ENCODE measurements around the gene CASK.
"Not testable (repeated sequence)": the region's sequence is repeated elsewhere in the genome, so short reads cannot be mapped to it uniquely, and the experiment has no call there.

Gene CASK

DNA sequence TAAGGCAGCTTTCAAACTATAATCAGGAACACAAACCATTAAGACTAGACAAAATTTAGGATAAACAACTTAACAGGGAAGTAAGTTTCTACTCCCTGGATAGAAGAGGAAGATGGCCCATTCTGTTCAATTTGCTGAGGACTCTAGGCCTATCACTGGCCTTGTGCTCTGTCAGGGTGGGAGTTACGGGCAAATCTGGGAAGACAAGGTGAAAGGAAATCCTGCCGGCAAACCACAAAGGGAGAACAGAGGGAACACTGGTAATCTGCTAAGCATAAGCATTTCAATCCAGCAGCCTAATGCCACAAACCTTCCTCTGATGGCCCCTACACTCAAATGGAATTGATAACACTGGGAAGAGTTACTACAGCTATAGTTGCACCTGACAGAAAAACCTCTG is 191.1 kb downstream of the CASK start:
- DNase-seq (ENCODE audit: low spot score) = no peak

DNA sequence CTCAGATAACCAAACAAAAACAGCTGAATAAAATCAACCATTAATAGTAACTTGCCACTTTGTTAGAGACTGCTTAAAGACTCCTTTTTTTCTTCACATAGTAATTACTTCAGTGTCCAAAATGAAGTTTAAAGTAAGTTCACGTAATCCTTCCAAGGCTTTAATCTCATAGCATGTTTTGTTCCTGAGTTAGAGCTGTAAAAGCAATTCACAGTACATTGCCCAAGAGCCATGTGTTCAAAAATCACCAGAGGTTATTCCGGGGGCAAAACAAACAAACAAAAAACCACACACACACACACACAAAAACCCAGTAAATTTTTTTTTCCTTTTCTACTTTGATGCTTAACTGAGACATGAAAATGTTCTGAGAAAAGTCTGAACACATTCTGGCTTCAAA is 193.3 kb downstream of the CASK start:
- no peak for DNase-seq (ENCODE audit: low spot score)

DNA sequence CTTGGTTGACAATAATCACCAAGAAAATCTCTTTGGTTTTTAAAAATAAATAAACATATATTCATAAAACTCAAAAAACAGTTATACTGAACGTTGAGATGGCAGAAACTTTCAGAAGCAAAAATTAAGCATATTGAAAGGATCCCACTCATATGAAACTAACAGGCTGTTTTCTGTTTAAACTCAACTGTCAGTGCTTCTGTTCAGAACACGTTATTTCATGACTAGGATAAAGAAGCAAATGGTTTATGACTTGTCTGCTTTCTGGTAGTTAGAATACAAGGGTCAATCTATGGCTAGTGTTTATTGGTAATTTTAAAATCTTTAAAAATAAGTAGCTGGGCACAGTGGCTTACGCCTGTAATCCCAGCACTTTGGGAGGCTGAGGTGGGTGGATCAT is 195.2 kb downstream of the CASK start:
- no peak for DNase-seq (ENCODE audit: low spot score)

DNA sequence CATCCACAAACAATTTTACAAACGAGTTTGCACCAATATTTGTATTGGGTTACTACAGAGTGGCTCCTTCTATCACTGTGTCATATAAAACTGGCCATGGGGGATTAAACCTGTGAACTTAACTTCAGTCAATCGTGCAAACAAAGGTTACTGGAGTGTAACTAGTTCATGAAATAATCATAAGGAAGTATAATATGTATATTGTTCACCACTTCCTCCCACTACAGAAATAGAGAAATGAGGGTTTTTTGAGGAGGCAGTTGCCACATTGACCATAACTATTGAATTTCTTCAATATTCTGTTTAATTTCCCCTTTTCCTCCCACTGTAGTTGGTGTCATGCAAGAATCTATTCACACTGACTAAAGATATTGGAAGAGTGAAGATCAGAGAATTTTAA is 199.5 kb downstream of the CASK start, which contains the start of gene GPR82:
Gene GPR82, plus strand, starts transcription at position 356 of the 400 bp plus-strand sequence. CDS start 2,846 bp downstream, outside the sequence.
- no peak for DNase-seq (ENCODE audit: low spot score)

DNA sequence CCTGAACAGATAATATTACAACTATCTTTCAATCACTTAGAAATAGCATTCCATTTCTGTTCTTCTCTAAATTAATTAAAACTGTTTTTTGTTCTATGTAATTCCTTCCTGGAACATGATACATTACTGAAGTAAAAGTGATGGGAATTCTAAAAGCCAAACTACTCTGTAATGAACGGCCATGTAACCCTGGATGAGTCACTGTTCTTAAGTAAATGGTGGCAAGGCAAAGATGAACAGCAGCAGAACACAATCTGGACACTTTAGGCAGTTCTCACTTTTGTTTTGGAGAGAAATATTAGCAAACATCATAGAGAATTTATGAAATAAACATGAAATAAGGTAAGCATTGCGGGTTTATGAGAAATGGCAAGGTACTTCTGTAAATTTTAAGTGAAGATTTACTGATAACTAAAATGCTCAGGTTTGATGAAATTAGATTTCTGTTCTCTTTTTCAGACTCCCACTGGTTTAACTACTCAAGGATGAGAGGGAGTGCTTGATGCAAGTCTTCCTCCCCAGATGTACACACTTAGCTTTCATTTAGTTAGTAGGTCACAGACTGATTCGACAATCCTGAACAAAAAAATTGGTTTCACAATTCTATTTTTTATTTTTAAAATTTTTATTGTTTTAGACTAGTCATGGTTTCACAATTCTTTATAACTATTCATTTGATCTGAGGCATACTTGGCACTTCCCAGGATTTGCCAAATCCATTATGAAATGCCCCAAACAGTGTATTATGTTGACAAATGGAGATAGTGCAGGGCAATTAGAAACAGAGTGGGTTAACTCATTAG is 200.3 kb downstream of the CASK start:
- no peak for DNase-seq (ENCODE audit: low spot score)

DNA sequence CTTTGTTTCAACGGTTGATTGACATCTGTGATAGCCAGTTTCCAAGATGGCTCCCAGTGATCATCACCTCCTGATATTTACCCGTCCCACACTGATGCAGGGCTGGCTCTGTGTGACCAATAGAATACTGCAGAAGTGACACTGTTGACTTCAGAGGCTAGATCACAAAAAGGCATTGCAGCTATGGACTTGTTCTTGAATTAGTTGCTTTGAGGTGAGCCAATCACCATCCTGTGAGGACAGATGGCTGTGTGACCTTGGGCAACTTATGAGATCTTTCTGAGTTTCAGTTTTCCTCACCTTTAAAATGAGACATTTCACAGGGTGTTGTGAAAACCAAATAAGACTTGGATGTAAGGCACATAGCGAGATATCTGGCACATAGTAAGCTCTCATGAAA is 201.1 kb downstream of the CASK start:
- DNase-seq (ENCODE audit: low spot score) = no peak

DNA sequence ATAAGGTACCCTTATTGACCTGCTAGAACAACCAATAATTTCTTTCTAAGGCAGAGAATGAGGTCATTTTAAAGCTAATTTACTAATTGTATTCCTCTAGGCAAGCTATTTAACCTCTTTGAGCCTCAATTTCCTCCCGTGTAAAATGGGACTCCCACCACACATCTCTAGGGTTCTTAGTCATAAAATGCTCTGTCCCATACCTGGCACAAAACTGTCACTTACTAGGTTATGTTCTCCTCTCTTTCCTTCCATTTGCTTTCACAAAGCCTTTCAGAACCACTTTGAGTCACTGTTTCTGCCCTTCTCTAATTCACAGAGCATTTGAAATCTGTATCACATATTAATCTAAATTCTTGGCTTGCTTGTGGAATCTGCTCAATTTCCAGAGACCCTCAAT is 201.8 kb downstream of the CASK start:
- no peak for DNase-seq (ENCODE audit: low spot score)

DNA sequence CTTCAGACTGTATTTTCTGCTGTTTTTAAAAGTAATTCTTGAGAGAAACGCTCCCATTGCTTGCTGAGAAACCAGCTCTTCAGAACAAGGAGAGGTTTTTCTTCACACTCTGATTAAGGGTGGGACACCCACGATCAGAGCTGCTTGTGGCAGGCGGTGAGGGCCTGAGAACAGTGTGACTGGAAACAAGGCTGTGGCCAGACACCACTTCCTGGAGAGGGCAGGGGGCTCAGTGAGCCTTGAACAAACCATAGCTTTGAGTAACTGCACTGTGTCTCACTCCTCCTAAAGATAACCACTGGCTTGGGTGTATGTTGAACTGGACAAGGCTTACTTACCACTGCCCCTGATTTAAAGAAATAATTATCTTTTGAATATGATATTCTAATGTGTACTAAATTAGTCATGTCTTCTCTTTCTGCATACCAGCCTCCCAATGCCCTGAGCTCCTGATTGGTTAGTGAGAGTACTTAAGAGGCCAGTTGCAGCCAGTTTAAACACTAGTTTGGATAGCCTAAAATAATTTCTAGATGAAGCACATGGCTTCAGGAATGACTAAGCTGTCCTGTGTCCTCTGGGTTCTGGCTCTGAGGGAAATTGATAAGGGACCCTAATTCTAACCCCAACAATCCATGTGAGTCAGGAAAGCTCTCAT is 203.1 kb downstream of the CASK start:
- DNase-seq (ENCODE audit: low spot score) = no peak

DNA sequence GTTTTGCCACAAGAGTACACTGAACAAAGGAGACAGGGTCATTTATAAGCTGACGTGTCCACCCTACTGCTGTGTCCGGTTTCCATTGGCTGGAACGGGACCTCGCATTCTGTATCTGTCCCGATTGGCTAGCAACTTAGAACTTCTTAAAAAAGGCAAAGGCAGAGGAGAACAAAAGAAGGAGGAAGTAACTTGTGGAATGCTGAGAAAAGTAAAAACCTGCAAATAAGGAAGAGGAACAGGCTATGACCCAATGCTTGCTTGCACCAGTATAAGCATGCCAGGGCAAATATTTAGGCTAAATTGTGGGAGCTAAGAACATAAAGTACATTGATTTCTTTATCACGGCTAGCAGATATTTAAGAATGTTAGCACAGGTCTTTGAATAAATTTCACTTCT is 203.7 kb downstream of the CASK start:
- DNase-seq (ENCODE audit: low spot score) = not testable (repeated sequence)

DNA sequence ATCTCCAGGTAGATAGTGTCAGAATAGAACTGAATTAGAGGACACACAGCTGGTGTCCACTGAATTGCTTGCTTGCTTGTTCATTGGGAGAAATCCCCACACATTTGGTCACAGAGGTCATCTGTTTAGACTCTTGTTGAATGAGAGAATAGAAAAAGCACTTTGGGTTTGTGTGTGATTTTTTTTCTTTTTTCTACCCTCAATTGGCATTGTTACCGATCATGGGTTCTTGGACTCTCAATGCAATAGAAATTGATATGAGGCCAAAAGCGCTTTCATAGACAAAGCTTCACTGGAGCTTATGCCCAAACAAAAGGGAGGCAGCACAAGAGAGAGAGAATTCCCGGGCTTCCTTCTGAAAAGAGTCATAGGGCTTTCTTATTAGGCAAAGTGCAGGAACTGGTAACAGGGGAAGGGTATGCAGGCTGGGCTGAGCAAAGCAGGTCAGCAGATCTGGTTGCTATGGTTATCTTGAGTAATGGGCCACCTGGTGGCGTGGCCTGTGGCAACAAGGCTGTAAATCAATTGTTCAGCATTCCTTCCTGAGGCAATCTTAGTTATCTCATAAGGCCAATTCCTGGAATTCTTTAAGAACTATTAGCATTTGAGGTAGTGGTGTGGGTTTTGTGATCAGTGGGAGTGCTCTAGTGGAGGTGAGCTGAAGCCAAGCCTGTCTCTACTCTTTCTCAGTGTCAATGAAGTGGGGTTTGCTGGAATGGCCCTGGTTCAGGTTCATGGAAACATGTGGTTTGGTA is 204.7 kb downstream of the CASK start:
- DNase-seq (ENCODE audit: low spot score) = no peak

DNA sequence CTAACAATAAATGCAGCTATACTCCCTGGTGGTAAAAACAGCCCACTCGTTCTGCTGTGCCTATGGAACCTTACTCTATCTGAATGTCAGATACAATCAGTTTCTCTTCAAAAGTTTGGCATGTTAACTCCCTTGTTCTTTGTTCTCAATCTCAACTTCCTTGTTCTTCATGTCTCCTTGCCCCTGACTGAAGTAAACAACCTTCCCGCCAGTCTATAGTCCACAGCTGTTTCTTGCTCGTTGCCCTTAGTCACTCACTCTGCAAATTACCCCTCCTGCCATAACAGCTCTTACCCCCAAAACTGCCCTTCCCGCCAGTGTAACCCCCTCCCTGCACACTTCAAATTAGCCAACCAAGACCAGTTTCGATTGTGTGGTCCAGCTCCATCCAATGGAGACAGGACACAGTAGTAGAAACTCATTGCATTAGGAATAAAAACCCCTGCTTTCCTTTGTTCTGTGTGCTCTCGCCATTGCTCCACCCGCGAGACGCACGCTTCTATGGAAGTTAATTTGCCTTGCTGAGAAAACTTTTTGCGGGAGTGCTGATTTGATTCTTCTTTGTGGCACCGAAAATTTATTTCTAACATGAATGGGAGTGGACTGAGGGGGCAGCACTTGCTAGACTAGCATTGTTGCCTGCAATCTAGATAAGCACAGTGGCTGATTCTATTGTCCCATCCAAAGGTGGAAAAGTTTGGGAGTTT is 206.4 kb downstream of the CASK start:
- DNase-seq (ENCODE audit: low spot score) = no peak

DNA sequence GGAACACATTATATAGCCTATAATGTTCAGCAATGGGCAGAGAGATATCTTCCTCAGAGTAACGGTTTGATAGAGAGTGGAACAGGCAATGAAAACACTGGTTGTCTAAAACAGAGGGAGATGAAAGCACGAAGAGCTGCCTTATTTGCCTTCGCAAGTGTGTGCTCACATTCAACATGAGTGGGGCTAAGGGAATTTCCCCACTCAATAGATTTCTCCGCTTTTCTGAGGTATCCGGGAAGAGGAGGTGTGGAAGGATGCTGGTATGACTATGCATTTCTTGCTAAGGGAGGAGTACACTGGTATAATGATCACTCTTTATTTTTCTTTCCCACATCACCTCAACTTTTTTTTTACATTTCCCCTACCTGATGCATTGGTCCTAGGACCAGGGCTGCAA is 207.1 kb downstream of the CASK start:
- DNase-seq (ENCODE audit: low spot score) = no peak

DNA sequence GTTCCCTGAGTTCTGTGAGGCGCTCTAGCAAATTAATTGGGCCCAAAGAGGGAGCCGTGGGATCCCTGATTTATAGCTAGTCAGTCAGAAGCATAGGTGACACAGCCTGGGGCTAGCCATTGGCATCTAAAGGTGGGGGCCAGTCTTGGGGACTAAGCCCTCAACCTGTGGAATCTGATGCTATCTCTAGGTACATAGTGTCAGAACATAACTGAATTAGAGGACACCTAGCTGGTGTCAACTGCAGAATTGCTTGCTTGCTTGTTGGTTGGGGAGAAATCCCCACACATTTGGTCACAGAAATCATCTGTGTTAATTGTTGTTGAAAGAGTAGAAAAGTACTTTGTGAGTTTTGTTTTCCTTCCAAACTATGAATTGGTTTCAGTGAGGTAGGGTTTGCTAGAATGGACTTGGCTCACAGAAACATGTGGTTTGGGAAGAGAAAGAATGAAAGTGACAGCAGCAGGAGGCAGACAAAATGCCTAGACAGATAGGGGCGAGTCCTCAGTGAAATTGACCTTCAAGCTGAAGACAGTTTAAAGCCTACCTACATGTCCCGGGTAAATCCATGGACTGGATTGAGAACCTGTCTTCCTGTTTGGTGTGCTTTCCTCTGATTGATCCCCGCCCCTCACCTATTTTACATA is 212.2 kb downstream of the CASK start:
- DNase-seq (ENCODE audit: low spot score) = no peak

DNA sequence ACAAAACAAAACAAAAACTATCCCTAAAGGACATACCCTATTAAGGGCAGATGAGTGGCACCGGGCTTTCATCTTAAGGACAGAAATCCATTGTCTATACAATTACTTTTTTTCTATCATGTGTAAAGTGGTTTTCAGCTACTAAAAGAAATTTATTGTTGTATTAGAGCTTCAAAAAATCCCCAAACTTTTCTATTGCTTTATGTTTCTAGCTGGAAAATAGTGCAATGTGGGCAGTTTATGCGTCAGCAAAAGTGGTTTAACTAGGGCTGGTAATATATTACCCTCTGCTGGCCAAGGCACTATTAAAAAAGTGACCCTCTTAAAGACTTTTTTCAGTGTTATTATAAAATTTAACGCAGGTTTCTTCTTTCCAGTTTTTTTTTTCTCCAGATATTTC is 214.9 kb downstream of the CASK start:
- no peak for DNase-seq (ENCODE audit: low spot score)

DNA sequence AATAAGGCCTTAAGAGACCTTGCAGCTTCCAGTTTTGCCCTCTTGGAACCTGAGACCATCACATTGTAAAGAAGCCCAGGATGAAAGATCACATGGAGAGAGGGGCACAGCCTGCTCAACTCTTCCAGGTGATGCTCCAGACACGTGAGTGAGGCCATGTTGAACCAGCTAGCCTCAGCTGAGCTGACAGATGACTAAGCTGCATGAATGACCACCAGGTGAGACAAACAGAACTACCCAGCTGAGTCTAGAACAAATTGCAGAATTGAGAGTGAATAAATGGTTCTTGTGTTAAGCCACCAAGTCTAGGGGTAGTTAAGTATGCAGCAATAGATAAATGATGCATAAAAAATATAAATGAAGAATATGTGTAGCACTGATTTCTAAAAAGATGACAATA is 216.1 kb downstream of the CASK start:
- no peak for DNase-seq (ENCODE audit: low spot score)

DNA sequence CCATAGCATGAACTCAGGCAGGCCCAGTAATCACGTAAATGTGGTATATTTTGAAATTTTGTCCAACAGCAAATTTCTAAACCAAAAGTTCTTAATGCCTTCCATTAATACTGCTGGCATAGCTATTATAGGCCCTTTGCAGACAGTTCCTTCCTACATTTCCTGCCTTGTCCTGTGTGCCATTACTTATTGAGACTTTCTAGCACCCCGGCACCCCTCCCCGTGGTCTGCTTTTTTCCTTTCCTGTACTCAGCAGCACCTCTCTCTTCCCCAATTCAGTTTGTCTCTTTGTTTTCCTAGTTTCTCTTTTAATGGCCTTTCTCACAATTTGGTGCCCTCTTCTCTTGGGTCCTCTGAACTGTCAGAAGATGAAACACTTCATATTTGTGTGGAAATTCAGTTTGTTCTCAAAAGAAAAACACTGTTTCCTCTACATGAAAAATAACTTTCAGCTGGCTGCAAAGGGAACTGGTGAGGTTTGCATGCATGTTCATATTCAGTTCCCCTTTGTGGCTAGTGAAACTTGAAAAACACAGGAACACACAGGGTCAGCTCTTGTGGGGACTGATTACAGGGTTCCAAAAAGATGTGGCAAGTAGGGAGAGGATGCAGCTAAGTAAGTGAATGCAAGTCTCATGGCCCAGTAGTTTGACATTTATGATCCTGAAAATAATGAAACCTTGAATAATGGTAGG is 217.5 kb downstream of the CASK start:
- DNase-seq (ENCODE audit: low spot score) = no peak

DNA sequence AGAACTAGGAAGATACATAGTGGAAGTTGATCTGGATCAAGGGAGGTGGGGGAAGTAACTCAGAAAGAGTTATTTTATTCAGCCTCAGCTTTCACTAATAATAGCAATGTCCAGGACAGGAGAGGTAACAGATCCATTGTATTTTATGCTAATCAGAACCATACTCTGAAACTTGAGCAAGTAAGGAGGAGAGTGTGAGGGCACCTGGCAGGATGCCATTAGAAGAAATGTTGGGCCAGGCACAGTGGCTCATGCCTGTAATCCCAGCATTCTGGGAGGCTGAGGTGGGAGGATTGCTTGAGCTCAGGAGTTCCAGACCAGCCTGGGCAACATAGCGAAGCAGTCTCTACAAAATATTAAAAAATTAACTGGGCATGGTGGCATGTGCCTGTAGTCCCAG is 218.3 kb downstream of the CASK start:
- DNase-seq (ENCODE audit: low spot score) = no peak

DNA sequence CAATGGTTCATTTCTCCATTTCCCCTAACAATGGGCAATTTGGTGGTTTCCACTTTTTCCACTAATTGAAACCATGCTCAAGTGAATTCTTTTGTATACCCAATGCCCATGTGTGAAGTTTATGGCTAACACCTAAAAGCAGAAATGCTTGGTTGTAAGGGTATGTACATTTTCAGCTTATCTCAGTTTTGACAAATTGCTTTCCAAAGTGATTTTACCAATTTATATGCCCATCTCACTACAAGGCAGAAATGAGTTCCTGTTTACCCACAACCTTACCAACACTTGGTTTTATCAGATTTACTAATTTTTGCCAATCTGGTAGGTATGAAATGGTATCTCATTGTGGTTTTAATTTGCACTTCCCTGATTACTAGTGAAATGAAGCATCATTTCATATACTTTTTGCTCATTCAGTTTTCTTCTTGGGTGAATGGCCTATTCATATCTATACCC is 219.8 kb downstream of the CASK start:
- no peak for DNase-seq (ENCODE audit: low spot score)

DNA sequence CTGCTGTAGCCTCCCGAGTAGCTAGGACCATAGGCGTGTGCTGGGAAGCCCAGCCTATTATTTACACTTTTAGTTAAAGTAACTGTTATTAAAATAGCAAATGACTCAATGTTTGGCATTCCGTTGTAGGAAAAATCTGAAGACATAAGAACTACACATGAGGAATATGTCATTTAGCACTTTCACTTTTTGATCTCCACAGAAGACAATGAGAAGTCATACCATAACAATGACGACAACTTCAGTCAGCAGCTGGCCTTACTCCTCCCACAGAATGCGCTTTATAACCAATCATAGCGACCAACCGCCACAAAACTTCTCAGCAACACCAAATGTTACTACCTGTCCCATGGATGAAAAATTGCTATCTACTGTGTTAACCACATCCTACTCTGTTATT is 227.9 kb downstream of the CASK start:
- DNase-seq (ENCODE audit: low spot score) = no peak

DNA sequence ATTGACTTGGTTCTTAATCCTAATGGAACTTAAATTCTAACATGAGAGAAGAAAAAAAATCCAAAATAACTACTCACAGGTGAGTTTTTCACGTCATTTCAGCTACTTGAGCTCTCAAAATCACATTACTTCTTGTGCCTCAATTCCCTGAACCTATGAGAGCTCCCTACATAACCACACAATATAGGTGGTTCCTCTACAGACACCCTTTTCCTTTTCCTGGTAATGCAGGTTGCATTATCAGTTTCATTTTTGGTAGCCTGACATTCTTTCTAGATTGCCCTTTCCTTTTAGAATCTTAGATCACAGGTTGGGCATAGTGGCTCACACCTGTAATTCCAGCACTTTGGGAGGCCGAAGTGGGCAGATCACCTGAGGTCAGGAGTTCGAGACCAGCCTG is 230.3 kb downstream of the CASK start:
- no peak for DNase-seq (ENCODE audit: low spot score)

DNA sequence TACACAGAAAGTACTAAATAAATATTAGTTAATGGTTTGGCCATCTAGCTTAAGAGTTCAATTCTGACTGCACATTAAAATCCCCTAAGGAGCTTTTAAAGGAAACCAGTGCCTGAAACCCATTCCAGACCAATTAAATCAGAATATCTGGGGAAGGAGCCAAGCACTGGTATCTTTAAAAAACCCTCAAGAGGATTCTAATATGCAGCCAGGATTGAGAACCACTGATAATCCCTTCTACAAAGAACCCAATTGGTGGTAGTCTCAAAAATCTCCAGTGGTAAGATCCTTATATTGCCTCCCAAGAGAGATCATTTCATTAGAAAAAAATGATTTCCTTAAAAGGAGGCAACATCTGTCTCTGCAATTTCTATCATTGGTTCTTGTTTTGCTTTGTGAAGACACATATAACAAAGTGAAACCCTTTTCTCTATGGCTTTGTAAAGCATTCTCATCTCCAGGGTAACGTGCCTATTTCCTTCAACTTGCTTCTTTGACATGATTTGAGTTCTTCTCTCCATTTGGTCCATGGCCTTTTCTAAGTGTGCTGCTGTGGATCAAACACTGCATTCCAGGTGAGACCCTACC is 231.1 kb downstream of the CASK start:
- DNase-seq (ENCODE audit: low spot score) = no peak

All from HuH-7.5 (cell line).